PFSK-1 (cell line): ENCODE results near the gene MIPOL1.

Experiments used
- FOXP2 ChIP-seq: optimal IDR thresholded peaks from 2 replicates; pipeline ENCODE3; 2011; ENCODE audit warnings: borderline replicate concordance, control low read depth, inconsistent platforms; ENCODE audit not compliant: insufficient read depth; ENCODE audit errors: extremely low read length, extremely low read depth
- POLR2AphosphoS5 ChIP-seq: IDR thresholded peaks from 2 replicates; pipeline ENCODE4 v1.6.1; 2012; ENCODE audit warnings: low read depth, mild to moderate bottlenecking, control low read depth, low read length, moderate library complexity
- SIN3A ChIP-seq: IDR thresholded peaks from 2 replicates; pipeline ENCODE4 v1.6.1; 2012; ENCODE audit warnings: mild to moderate bottlenecking, low read length, moderate library complexity, borderline replicate concordance; ENCODE audit not compliant: insufficient read depth
- TAF1 ChIP-seq: IDR thresholded peaks from 2 replicates; pipeline ENCODE4 v1.6.1; 2012; ENCODE audit warnings: low read length, control low read depth, borderline replicate concordance; ENCODE audit not compliant: insufficient read depth
- TF ChIP-seq, protein P1 (sequence below), 2 experiments: IDR thresholded peaks; 2 replicates each; pipeline versions ENCODE4 v1.6.1 to v1.8.0; 2011 to 2012; ENCODE audit warnings: low read depth in 2 of 2, low read length in 2 of 2, control low read depth in 1 of 2, inconsistent platforms in 1 of 2, mild to moderate bottlenecking in 1 of 2, moderate library complexity in 1 of 2; ENCODE audit not compliant: insufficient read depth in 1 of 2

The MIPOL1 gene

DNA sequence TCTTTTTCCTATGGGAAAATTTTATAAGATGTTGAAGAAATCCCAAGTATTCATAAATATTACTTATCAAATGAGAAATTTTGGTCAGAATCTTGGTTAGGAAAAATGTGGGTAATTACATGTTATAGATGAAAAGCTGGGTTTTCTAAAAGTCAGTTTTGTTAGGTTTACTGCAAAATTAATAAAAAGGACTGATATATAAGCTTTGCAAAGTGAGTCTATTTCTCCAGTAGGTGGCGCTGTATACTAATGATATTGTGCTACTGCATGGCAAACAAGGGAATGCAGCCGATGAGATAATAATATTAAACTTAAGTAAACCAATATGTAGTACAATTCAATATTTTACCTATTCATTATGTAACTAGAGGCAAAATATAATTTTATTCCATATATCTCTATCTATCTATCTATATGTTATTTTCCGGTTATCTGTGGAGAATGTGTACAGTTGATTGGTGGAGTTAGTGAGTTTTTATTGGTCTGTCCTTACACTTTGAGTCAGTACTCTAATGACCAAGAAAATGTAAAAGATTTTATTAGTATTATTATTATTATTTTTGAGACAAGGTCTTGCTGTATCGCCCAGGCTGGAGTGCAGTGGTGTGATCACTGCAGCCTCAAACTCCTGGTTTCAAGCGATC lies 32.9 kb downstream of the MIPOL1 start:
- TF ChIP-seq TAF1: no peak
- TF ChIP-seq POLR2AphosphoS5: no peak
- TF ChIP-seq, protein P1, sequence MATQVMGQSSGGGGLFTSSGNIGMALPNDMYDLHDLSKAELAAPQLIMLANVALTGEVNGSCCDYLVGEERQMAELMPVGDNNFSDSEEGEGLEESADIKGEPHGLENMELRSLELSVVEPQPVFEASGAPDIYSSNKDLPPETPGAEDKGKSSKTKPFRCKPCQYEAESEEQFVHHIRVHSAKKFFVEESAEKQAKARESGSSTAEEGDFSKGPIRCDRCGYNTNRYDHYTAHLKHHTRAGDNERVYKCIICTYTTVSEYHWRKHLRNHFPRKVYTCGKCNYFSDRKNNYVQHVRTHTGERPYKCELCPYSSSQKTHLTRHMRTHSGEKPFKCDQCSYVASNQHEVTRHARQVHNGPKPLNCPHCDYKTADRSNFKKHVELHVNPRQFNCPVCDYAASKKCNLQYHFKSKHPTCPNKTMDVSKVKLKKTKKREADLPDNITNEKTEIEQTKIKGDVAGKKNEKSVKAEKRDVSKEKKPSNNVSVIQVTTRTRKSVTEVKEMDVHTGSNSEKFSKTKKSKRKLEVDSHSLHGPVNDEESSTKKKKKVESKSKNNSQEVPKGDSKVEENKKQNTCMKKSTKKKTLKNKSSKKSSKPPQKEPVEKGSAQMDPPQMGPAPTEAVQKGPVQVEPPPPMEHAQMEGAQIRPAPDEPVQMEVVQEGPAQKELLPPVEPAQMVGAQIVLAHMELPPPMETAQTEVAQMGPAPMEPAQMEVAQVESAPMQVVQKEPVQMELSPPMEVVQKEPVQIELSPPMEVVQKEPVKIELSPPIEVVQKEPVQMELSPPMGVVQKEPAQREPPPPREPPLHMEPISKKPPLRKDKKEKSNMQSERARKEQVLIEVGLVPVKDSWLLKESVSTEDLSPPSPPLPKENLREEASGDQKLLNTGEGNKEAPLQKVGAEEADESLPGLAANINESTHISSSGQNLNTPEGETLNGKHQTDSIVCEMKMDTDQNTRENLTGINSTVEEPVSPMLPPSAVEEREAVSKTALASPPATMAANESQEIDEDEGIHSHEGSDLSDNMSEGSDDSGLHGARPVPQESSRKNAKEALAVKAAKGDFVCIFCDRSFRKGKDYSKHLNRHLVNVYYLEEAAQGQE (IDR thresholded peaks at IDR 0.05; ENCODE audit: insufficient read depth in 1 of 2, low read depth in 2 of 2, low read length in 2 of 2): no peak
- no peak for TF ChIP-seq SIN3A
- TF ChIP-seq FOXP2: no peak

DNA sequence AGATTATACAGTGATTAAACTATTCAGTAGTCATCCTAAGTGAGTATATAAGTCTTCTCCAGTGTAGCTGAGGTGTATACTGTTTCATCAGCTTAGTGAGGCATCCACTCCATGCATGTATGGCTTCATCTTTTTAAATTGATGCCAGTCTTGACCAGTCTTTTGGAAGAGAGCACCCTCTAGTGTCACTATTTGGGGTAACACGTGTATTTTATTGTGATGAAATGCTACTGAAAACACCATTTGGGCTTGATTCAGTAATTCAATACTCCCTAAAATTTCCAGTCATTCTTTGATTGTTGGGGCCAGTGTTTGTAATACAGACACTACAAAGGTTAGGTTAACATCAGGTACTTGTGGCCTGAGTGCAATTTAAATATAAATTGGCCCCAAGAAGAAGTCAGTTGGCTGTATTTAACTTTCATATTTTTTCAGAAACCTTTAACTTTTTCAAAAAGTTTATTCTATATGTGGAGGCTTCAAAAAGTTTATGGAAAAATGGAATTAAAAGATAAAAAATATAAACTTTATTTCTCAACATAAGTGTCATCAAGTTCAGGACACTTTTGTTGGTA lies 35.3 kb downstream of the MIPOL1 start:
- TF ChIP-seq FOXP2 (no peak), TAF1 (no peak)

DNA sequence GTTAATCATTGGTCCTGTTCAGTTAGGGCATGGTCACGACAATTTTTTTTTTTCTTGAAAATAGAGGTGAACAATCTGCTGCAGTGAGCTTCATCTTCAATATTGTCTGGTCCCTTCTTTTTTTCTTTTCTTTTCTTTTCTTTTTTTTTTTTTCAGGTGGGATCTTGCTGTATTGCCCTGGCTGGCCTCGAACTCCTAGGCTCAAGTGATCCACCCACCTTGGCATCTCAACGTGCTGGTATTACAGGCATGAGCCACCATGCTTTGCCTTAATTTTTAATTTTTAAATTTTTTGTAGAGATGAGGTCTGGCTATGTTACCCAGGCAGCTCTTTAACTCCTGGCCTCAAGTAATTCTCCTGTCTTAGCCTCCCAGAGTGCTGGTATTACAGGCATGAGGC lies 36.5 kb downstream of the MIPOL1 start:
- no peak for TF ChIP-seq SIN3A

DNA sequence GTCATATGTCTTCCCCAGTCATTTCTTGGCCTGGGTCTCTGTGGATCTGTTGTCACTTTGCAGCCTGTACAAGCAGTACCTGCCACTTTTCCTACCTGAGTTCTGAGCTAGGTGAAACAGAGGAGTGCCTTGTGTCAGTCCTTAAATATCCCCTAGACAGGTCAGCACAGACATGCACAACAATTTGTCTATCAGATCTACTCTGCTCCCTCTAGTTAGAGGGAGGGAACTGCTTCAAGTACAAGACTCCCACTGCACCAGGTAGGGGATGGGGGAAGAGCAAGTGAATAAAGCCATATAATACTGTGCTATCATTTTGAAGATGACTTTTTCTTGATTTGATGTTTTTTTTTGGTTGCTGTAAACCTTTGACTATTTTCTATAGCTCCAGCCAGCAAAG lies 39.4 kb downstream of the MIPOL1 start:
- no peak for TF ChIP-seq POLR2AphosphoS5

DNA sequence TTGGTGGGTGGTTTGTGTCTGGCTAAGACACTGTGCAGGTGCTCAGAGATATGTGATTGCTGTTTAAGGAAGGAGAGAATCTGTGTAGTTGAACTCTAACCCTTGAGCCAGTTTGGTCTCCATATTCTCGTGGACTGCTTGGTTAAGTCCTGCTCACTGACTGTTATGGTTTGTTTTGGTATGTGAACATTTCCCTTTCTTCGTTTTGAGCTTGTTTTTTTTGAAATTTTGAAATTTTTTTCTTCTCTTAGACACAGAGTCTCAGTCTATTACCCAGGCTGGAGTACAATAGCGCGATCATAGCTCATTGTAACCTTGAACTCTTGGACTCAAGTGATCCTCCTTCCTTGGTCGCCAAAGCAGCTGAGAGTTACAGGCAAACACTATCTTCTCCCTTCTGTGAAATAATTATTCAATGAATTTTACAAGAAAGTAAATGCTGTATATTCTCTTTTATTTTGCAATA lies 40.0 kb downstream of the MIPOL1 start:
- TF ChIP-seq TAF1 (no peak), POLR2AphosphoS5 (no peak), SIN3A (no peak), FOXP2 (no peak)
- TF ChIP-seq, protein P1 (IDR thresholded peaks at IDR 0.05; ENCODE audit: insufficient read depth in 1 of 2, low read depth in 2 of 2, low read length in 2 of 2): no peak

DNA sequence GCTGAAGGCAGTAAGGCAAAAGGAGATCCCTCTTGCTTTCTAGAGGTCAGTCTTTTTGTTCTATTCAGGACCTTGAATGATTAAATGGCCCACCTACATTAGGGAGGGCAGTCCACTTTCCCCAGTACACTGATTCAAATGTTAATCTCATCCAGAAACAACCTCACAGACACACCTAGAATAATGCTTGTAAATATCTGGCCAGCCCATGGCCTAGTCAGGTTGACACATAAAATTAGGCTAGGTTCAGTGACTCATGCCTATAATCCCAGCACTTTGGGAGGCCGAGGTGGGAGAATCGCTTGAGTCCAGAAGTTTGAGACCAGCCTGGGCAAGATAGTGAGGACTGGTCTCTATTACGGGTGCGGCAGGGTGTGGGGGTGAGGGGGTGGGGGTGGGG lies 43.5 kb downstream of the MIPOL1 start:
- TF ChIP-seq SIN3A: no peak
- TF ChIP-seq, protein P1 (IDR thresholded peaks at IDR 0.05; ENCODE audit: insufficient read depth in 1 of 2, low read depth in 2 of 2, low read length in 2 of 2): no peak
- TF ChIP-seq POLR2AphosphoS5: no peak
- no peak for TF ChIP-seq FOXP2
- TF ChIP-seq TAF1: no peak
